CD4-positive, alpha-beta T cell treated with Interleukin-15 for 1 hour (primary cell): ENCODE measurements around the gene GBP2.
"Not testable (repeated sequence)": the region's sequence is repeated elsewhere in the genome, so short reads cannot be mapped to it uniquely, and the experiment has no call there.

Source experiments
- DNase-seq: peaks from one replicate; pipeline ENCODE4 v3.0.0-alpha.2; 2020

The GBP2 gene

GRCh38 chr1:89125240-89125912 lies 538 bp downstream of the GBP2 start:
- DNase-seq, result no peak

GRCh38 chr1:89121641-89122040 lies 4.3 kb downstream of the GBP2 start:
- no peak for DNase-seq

DNA sequence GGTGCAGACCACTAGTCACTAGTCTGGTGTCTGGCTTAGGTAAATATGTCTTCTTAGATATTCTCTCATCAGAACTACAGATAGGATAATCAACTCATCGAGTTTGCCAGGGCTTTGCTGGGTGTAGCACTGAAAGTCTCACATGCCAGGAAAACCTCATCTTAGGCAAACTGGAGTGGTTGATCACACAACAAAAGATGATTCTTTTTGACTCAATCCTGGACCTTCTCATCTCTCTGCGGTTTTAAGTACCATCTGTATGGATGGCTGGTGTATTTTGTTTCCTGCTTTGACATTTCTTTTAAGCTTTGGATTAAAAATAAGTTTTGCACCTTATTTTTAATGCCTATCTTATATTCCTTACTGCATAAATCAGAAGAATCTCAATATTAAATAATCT lies 11.3 kb downstream of the GBP2 start:
- no peak for DNase-seq

DNA sequence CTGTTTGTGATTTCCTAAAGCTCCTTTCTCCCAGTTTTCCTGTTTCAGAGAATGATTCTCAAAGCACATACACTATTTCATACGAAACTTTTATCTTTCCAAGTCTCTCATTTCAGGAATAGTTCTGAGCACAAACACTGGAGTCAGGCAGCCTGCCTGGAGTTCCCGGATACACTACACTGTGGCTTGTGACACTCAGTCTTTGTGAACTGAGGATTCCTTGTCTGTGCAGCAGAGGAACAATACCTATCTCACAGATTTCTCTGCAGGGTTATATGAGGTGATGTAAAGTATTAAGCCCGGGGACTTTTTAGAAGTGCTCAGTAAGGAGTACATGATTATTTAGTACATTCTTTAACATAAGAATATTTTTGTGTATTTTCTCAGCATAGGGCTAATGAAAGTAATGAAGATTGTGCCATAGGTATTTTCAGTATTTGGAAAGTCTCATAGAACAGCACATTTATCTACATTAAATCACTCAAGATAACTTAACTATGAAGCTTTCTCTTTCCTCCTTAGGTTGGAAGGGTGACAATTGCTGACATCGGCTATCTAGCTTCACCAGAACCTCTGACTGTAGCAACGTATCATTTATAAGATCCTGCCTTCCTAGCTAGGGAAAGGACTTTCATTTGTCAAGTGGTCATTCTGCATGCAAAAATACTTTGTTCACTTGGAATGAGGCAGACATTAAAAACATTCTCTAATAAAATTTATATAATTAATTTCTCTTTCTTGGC lies 12.9 kb downstream of the GBP2 start:
- no peak for DNase-seq

DNA sequence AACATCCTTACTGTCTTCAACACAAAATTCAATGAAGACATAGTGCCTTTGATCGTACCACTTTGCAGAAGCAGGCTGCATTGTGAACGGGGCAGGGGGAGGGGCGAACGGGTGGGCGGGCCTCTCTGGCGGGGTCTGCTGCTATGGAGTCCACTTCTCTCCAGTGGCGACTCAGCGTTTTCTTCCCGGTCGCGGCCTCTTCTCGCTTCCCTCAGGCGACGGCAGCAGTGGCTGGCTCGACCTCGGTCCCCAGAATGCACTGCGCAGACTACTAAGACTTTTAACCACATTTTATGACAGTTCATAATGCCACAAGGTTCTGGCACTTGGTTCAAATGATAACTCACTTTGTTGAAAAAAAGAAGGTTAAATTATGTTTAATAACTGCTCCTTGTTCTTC lies 21.2 kb downstream of the GBP2 start:
- no peak for DNase-seq

DNA sequence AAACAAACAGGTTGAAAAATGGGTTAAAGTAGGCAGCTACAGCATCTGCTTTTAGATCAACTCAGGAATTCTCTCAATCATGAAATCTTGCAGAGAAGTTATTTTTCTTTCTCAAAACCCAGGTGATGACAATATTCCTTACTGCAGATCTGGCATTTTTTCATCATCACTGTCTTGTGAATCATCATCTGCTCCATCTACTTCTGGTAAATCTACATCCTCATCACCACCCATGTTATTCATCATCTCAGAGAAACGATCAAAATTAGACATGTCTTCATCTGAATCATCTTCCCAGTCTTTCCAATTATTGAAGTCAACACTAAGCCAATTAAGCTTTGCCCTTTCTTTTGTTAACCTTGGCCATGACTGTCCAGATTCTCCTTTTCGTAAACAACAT lies 21.8 kb downstream of the GBP2 start:
- DNase-seq, result no peak

DNA sequence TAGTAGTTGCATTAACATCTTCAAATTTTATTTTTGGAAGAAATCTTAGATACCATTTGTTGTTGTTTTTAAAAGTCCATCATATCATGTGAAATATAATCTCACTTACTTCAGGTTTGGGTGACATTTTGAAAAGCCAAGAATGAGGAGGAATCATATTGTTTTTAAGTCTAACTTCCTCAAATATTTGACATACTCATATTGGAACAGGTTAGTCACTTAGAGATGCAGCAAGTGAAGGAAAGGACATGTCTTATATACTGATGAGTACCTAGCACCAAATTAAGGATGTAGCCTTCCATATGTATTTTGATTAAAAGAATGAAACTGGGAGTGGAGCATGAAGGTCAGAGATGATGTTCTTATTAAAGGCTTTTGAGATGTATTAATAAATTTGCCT lies 23.9 kb downstream of the GBP2 start:
- no peak for DNase-seq

GRCh38 chr1:89100412-89100811 lies 25.5 kb downstream of the GBP2 start:
- DNase-seq, result no peak

- DNase-seq, result no peak
These were observed 27.1 kb downstream of the GBP2 start for GRCh38 chr1:89098857-89099256.

DNA sequence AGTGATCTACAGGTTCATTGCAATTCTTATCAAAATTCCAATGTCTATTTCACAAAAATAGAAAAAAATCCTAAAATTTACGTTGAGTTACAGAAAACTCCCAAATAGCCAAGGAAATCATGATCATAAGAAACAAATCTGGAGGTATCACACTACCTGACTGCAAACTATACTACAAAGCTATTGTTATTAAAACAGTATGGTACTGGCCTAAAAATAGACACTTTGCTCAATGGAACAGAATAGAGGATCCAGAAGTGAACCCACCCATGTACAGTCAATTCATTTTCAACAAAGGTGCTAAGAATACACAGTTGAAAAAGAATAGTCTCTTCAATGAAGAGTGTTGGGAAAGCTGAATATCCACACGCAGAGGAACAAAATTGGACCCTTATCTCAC lies 30.2 kb downstream of the GBP2 start:
- no peak for DNase-seq

GRCh38 chr1:89089962-89090361 lies 36.0 kb downstream of the GBP2 start:
- DNase-seq, result no peak

GRCh38 chr1:89088572-89088971 lies 37.3 kb downstream of the GBP2 start:
- DNase-seq, result no peak

- no peak for DNase-seq
These were observed 38.7 kb downstream of the GBP2 start for GRCh38 chr1:89087241-89087640.

- DNase-seq, result peak; percentile 48
These were observed 40.1 kb downstream of the GBP2 start for GRCh38 chr1:89085781-89086180.

GRCh38 chr1:89081005-89081404 lies 44.9 kb downstream of the GBP2 start:
- DNase-seq, result peak; percentile 18

DNA sequence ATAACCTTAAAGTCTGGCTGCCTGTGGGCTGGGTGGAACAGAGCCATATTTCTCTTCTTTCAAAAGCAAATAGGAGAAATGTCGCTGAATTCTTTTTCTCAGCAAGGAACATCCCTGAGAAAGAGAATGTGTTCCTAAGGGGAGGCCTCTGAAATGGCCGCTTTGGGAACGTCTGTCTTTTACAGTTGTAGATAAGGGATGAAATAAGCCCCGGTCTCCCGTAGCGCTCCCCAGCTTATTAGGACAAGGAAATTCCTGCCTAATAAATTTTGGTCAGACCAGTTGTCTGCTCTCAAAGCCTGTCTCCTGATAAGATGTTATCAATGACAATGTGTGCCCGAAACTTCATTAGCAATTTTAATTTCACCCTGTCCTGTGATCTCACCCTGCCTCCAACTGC lies 45.8 kb downstream of the GBP2 start:
- not testable (repeated sequence) for DNase-seq

DNA sequence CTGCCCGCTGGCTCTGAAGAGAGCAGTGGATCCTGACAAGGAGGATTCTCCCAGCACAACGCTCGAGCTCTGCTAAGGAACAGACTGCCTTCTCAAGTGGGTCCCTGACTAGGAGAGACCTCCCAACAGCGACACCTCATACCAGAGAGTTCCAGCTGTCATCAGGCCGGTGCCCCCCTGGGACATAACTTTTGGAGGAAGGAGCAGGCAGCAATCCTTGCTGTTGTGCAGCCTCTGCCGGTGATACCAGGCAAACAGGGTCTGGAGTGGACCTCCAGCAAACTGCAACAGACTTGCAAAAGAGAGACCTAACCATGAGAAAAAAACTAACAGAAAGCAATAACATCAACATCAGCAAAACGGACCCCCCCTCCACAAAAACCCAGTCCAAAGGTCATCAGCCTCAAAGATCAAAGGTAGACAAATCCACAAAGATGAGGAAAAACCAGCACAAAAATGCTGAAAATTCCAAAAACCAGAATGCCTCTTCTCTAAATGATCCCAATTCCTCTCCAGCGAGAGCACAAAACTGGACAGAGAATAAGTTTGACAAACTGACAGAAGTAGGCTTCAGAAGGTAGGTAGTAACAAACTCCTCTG lies 53.3 kb downstream of the GBP2 start:
- not testable (repeated sequence) for DNase-seq

DNA sequence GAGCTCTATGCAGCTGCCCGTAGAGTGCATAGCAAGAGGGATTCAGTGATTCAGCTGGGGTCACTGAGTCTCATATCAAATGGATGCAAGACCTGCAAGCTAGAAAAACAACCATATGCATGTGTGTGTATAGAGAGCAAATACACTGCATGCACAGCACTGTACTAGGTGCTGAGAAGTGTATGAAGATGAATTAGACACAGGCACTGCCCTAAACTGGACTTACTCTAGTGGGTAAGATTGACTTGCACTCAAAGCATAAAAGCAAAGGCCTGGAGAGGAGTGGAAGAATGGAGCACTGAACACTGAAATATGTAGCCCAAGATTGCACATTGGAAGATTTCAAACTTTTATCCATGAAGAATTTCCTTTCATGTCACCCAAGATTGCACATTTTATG lies 55.4 kb downstream of the GBP2 start:
- DNase-seq, result no peak

- no peak for DNase-seq
These were observed 56.0 kb downstream of the GBP2 start for GRCh38 chr1:89069951-89070350.

DNA sequence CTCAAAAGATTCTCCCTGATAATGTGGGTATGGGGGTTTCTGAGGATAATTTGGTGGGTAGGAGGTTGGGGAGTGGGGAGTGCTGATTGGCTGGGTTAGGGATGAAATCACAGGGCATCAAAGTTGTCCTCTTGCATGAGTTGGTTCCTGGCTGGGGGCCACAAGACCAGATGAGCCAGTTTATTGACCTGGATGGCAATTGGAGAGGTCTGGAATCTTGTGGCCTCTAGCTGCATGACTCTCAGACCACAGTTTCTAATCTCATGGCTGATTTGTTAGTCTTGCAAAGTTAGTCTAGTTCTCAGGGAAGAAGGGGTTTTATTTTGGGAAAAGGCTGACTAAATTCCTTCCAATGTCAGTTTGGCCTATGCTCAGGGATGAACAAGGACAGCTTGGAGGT lies 57.6 kb downstream of the GBP2 start:
- no peak for DNase-seq

DNA sequence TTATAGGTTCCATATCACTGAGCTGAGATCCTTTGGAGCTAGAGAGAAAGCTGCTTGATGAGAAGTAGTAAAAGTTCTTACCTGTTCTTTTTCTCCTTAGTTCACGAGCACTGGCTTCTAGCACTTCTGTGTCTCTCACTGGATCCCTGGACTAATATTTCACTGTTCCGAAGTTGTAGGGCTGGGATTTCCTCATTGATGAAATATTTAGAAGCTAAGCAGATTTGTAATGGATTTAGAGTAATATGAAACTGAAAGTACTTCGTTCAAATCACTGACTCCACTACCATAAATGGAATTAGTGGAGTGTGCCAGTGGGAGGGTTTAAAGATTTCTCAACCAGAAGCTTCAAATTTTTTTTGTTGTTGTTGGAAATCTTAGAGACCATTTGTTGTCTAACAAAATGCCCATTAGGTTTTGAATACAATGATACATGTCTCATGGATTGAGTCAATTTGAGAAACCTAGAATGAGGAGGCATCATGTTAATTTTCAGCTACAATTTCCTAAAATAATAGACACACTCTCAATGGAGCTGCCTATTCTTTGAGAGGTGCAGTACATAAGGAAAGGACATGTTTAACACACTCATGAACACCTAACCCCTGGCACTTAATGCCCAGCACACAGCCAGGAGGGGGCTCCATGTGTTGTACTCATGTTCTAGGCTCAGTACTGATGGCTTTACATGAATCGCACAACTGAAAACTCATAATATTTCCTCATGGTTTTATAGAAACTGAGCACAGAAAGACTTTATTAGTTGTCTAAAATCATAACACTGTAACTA lies 60.6 kb downstream of the GBP2 start, which contains the start of gene GBP1:
TSS of gene GBP1 (minus strand) at position 130 of the 790 bp plus-strand sequence. CDS start 1,974 bp downstream, outside the sequence.
- DNase-seq, result no peak

GRCh38 chr1:89064632-89065031 lies 61.3 kb downstream of the GBP2 start:
- no peak for DNase-seq

GRCh38 chr1:89063094-89063493 lies 62.8 kb downstream of the GBP2 start:
- no peak for DNase-seq
